SK-N-MC (cell line): Measurements from ENCODE around the gene PRM1.

ENCODE experiments used
- EZH2 ChIP-seq: fragments of 200-600 bp; sonication (generic); IDR thresholded peaks from one replicate; pipeline ENCODE4 v1.6.1; 2017; ENCODE audit warnings: antibody characterized with exemption
- POLR2AphosphoS5 ChIP-seq: IDR thresholded peaks from 2 replicates; pipeline ENCODE4 v1.6.1; 2012; ENCODE audit warnings: mild to moderate bottlenecking, low read depth, low read length, borderline replicate concordance

DNA sequence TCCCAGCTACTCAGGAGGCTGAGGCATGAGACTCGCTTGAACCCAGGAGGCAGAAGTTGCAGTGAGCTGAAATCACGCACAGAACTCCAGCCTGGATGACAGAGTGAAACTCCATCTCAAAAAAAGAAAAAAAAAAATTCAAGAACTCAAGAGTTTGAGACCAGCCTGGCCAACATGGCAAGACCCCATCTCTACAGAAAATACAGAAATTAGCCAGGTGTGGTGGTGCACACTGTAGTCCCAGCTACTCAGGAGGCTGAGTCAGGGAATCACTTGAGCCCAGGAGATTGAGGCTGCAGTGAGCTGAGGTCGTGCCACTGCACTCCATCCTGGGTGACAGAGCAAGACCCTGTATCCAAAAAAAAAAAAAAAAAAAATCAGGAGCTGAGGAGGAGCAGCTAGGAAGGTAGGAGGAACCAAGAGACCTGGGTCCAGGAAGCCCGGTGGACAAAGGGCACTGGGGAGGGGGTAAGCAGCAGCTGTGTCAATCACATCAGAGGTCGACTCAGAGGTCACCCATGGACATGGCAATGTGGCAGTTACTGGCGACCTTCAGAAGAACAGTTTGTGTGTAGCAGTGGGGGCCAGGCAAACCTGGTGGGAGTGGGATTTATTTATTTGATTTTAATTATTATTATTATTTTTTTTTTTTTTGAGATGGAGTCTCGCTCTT lies 11.1 kb upstream of the PRM1 start:
- no peak for TF ChIP-seq POLR2AphosphoS5
- no peak for TF ChIP-seq EZH2
